ENCODE measurements around the gene RPL37. TPM values are rescaled to one million over a fixed set of nuclear protein-coding genes. Genes with fewer than 3 reads are reported as not detected.
"Not testable (repeated sequence)": the region's sequence is repeated elsewhere in the genome, so short reads cannot be mapped to it uniquely, and the experiment has no call there.

The RPL37 gene
- total and polyA plus RNA-seq, 9 of the 15 experiments (the other 6 are each of a cell fraction or from before 2014, with no cell fraction given), result 2,342 to 7,963 (median 4,091) TPM

DNA sequence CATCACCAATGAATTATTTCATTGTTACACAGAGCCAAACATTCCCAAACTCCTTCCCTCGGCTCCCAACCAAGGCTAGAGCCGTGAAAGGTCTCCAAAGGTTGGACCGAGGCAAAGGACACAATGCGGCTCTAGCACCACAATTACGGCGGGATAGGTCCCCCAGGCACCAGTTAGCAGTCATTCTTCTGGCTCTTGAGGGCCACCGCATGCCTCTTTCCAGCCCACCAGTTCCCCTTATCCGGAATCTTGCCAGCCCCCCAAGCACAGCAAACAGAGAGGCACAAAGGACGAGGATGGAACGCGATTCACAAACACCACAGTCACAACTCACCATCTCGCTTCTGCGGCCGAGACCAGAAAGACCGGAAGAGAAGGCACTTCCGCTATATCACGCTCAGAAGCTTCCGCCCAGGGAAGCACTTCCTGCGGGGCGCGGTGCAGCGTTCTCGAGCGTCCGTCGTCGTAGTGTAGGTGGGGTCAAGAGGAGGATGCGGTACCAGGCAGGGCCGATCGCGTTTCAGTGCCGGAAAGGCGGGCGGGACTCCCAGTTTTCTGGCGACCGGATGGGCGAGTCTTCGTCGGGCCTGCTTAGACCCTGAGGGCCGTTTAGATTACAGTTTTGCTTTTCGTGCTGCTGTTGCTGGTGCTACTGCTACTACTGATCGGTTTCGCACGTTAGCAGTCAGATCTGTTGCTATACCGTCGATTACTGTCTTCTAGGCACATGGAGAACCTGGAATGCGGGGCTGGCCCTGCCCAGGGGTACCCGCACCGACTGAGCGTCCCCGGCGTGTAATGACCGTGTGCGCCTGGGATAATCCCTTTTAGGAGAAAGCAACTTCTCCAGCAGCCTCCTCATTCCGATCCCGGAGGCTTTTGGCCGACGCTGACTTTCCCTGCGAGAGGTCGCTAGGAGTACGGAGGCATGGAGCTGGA lies at the start of gene RPL37 (continued):
- TF ChIP-seq, protein P1, sequence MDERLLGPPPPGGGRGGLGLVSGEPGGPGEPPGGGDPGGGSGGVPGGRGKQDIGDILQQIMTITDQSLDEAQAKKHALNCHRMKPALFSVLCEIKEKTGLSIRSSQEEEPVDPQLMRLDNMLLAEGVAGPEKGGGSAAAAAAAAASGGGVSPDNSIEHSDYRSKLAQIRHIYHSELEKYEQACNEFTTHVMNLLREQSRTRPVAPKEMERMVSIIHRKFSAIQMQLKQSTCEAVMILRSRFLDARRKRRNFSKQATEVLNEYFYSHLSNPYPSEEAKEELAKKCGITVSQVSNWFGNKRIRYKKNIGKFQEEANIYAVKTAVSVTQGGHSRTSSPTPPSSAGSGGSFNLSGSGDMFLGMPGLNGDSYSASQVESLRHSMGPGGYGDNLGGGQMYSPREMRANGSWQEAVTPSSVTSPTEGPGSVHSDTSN (CRISPR knock-in tag; IDR thresholded peaks at IDR 0.05; ENCODE audit: low read depth), result no peak
- TF ChIP-seq, protein P1 (tag; conservative IDR thresholded peaks at IDR 0.05; ENCODE audit: low read depth), result no peak
- peak; percentile 92 for TF ChIP-seq RBM39 (optimal IDR thresholded peaks at IDR 0.05; ENCODE audit: low read depth, low read length)
- 0 out of 2 replicates have a peak, but pooled peaks have one; percentile 67 for TF ChIP-seq ZNF717 (CRISPR knock-in tag; IDR thresholded peaks at IDR 0.05)
- TF ChIP-seq KLF1 (tag; IDR thresholded peaks at IDR 0.05), result peak; percentile 97
- TF ChIP-seq PTBP1 (IDR thresholded peaks at IDR 0.05; ENCODE audit: low read depth, low read length), result 0 out of 2 replicates have a peak, but pooled peaks have one; percentile 23
- no peak for TF ChIP-seq PYGO2 (tag; IDR thresholded peaks at IDR 0.05)
- TF ChIP-seq HDGF (IDR thresholded peaks at IDR 0.05), result no peak; the same call in 1 of the 2 replicates
- no peak for TF ChIP-seq CEBPB (tag; IDR thresholded peaks at IDR 0.05)
- TF ChIP-seq NFIC (IDR thresholded peaks at IDR 0.05), result peak; percentile 84
- TF ChIP-seq SRSF3 (IDR thresholded peaks at IDR 0.05; ENCODE audit: insufficient read depth, low read length), result no peak
- TF ChIP-seq, protein P2, sequence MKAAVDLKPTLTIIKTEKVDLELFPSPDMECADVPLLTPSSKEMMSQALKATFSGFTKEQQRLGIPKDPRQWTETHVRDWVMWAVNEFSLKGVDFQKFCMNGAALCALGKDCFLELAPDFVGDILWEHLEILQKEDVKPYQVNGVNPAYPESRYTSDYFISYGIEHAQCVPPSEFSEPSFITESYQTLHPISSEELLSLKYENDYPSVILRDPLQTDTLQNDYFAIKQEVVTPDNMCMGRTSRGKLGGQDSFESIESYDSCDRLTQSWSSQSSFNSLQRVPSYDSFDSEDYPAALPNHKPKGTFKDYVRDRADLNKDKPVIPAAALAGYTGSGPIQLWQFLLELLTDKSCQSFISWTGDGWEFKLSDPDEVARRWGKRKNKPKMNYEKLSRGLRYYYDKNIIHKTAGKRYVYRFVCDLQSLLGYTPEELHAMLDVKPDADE (conservative IDR thresholded peaks at IDR 0.05; ENCODE audit: control insufficient read depth, low read depth, low read length), result peak; percentile 67
- TF ChIP-seq ZNF696 (CRISPR knock-in tag; conservative IDR thresholded peaks at IDR 0.05), result no peak

DNA sequence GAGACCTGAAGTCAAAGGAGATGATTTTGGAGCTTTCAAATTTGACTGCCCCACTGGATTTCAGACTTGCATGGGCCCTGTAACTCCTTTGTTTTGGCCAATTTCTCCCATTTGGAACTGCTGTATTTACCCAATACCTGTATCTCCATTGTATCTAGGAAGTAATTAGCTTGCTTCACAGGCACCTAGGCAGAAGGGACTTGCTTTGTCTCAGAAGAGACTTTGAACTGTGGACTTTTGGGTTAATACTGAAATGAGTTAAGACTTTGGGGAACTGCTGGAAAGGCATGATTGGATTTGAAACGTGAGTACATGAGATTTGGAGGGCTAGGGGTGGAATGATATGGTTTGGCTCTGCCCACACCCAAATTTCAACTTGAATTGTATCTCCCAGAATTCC lies 48.0 kb upstream of the RPL37 start:
- H2AFZ ChIP-seq (ENCODE audit: low read depth, low read length); ATAC-seq; H3K79me2 ChIP-seq (ENCODE audit: control insufficient read depth, insufficient read depth, low read length); DNase-seq (ENCODE audit: extremely low read depth in 1 of 4, low spot score in 3 of 4); POLR2A ChIA-PET; FAIRE-seq; H3K4me1 ChIP-seq (replicated peaks in 1 of 2; ENCODE audit: control insufficient read depth in 2 of 2, insufficient read depth in 2 of 2, low read length in 2 of 2); H3K9me3 ChIP-seq (replicated peaks; ENCODE audit: control insufficient read depth, insufficient read depth, low read depth, low read length); CTCF ChIA-PET (ENCODE audit: low intra/inter-chr PET ratio); H3K27me3 ChIP-seq (ENCODE audit: control insufficient read depth in 2 of 2, insufficient read depth in 2 of 2, low read length in 2 of 2); H3K9me1 ChIP-seq (ENCODE audit: control insufficient read depth, insufficient read depth, low read length); H4K20me1 ChIP-seq (replicated peaks; ENCODE audit: control insufficient read depth, insufficient read depth, low read length); H3K27ac ChIP-seq (ENCODE audit: extremely low read depth, low read depth, low read length); H3K4me2 ChIP-seq (ENCODE audit: insufficient read depth, low read length); BruUV-seq (replicated peaks); intact Hi-C loops (cut with micrococcal nuclease); H3K4me3 ChIP-seq; H3K9ac ChIP-seq (ENCODE audit: insufficient read depth in 1 of 2, low read depth in 2 of 2, low read length in 2 of 2); H3K36me3 ChIP-seq (ENCODE audit: control insufficient read depth, insufficient read depth, low read length): not testable (repeated sequence)
- in situ Hi-C loops (cut with MboI), result loop anchor here (25.0 kb wide), 2 partner anchors 921 to 1296 kb away; no protein-coding TSS in a partner anchor
- WGBS (ENCODE audit: insufficient coverage, low coverage, missing lambda C conversion rate), result 0% methylated on average over 1 of the region's 1 CpG
